SU-DHL-6 (cell line): ENCODE data around the gene PARS2.

Experiments
- H2AFZ ChIP-seq: fragments of 200-600 bp; sonication (generic); 2 replicates; pipeline ENCODE4 v1.6.1; 2014; ENCODE audit warnings: low read depth, mild to moderate bottlenecking, moderate library complexity, mixed read lengths, antibody characterized with exemption, low read length; ENCODE audit not compliant: severe bottlenecking
- H3F3A ChIP-seq: fragments of 200-600 bp; shearing (Covaris generic); 2 replicates; pipeline ENCODE4 v1.6.0; 2016; ENCODE audit warnings: antibody characterized with exemption, mild to moderate bottlenecking; ENCODE audit not compliant: insufficient read depth
- H3K27ac ChIP-seq: fragments of 200-600 bp; sonication (generic); 2 replicates; pipeline ENCODE4 v1.5.1; 2016; ENCODE audit warnings: low read depth, mild to moderate bottlenecking, low read length, moderate library complexity, mixed read lengths
- H3K27me3 ChIP-seq: fragments of 200-600 bp; sonication (generic), shearing (Covaris generic); 2 replicates; pipeline ENCODE4 v1.6.0; 2014; ENCODE audit warnings: mild to moderate bottlenecking, low read length
- H3K36me3 ChIP-seq: fragments of 200-600 bp; sonication (generic); 2 replicates; pipeline ENCODE4 v1.6.1; 2014; ENCODE audit warnings: mild to moderate bottlenecking, low read length, mixed read lengths
- H3K4me2 ChIP-seq: fragments of 300-600, 200-600 bp; shearing (Covaris generic), sonication (generic); 2 replicates; pipeline ENCODE4 v1.6.0; 2014; ENCODE audit warnings: low read length, low read depth, mild to moderate bottlenecking; ENCODE audit not compliant: poor library complexity, severe bottlenecking
- H3K4me3 ChIP-seq: fragments of 200-600 bp; sonication (generic); 2 replicates; pipeline ENCODE4 v1.5.1; 2014; ENCODE audit warnings: antibody characterized with exemption, low read length, mild to moderate bottlenecking, mixed read lengths; ENCODE audit not compliant: insufficient read depth, poor library complexity, severe bottlenecking
- H3K79me2 ChIP-seq: fragments of 200-600 bp; sonication (generic); 2 replicates; pipeline ENCODE4 v1.6.1; 2014; ENCODE audit warnings: mild to moderate bottlenecking, low read length, moderate library complexity; ENCODE audit not compliant: insufficient read depth
- H3K9ac ChIP-seq: fragments of 200-600 bp; sonication (generic); 2 replicates; pipeline ENCODE4 v1.7.0; 2014; ENCODE audit warnings: mild to moderate bottlenecking, low read length
- H3K9me2 ChIP-seq: fragments of 200-600 bp; sonication (generic); replicated peaks from 2 replicates; pipeline ENCODE4 v1.6.1; 2014; ENCODE audit warnings: low read length; ENCODE audit not compliant: insufficient read depth
- H3K9me3 ChIP-seq: fragments of 200-600 bp; sonication (generic); 2 replicates; pipeline ENCODE4 v1.6.1; 2014; ENCODE audit warnings: low read length, mixed read lengths; ENCODE audit not compliant: insufficient read depth
- H4K20me1 ChIP-seq: fragments of 200-600 bp; sonication (generic); 2 replicates; pipeline ENCODE4 v1.6.1; 2014; ENCODE audit warnings: low read depth, mild to moderate bottlenecking, antibody characterized with exemption, low read length, moderate library complexity, mixed read lengths
- EZH2phosphoT487 ChIP-seq: fragments of 200-600 bp; sonication (generic), shearing (Covaris generic); conservative IDR thresholded peaks from 2 replicates; pipeline ENCODE4 v1.6.1; 2018; ENCODE audit warnings: mild to moderate bottlenecking, antibody characterized with exemption, low read length, moderate library complexity, mixed read lengths
- TF ChIP-seq, protein P1 (sequence below): fragments of 200-600 bp; sonication (generic); IDR thresholded peaks from one replicate; pipeline ENCODE4 v1.5.1; 2017; ENCODE audit warnings: antibody characterized with exemption, mild to moderate bottlenecking, low read length, moderate library complexity; ENCODE audit not compliant: insufficient read depth, poor library complexity, severe bottlenecking

The PARS2 gene

GRCh38 chr1:54757833-54758232 lies 6.5 kb downstream of the PARS2 start:
- Histone ChIP-seq H3K36me3 (no peaks in the 10 kb centered on the region), H4K20me1 (no peaks in the 10 kb centered on the region; the same call in 1 of the 2 replicates), H3K4me3 (no peak overlapping the region), H3K27ac (no peak overlapping the region), H3K9me3 (no peaks in the 10 kb centered on the region), H3K4me2 (no peak overlapping the region), H3K9ac (no peak overlapping the region), H3K9me2 (no peaks in the 10 kb centered on the region), H3K27me3 (no peaks in the 10 kb centered on the region), H3F3A (no peaks in the 10 kb centered on the region), H2AFZ (no peak overlapping the region), H3K79me2 (no peaks in the 10 kb centered on the region; the same call in 1 of the 2 replicates)
- TF ChIP-seq, protein P1, sequence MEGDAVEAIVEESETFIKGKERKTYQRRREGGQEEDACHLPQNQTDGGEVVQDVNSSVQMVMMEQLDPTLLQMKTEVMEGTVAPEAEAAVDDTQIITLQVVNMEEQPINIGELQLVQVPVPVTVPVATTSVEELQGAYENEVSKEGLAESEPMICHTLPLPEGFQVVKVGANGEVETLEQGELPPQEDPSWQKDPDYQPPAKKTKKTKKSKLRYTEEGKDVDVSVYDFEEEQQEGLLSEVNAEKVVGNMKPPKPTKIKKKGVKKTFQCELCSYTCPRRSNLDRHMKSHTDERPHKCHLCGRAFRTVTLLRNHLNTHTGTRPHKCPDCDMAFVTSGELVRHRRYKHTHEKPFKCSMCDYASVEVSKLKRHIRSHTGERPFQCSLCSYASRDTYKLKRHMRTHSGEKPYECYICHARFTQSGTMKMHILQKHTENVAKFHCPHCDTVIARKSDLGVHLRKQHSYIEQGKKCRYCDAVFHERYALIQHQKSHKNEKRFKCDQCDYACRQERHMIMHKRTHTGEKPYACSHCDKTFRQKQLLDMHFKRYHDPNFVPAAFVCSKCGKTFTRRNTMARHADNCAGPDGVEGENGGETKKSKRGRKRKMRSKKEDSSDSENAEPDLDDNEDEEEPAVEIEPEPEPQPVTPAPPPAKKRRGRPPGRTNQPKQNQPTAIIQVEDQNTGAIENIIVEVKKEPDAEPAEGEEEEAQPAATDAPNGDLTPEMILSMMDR = no peak
- no peak for TF ChIP-seq EZH2phosphoT487

- no peaks in the 10 kb centered on the region for H3K9me2 ChIP-seq
- H3K79me2 ChIP-seq = no peaks in the 10 kb centered on the region
- TF ChIP-seq, protein P1 = no peak
- TF ChIP-seq EZH2phosphoT487 = no peak
- no peak overlapping the region for H3K4me3 ChIP-seq
- no peaks in the 10 kb centered on the region for H3F3A ChIP-seq
- H3K4me2 ChIP-seq = no peak overlapping the region
- H4K20me1 ChIP-seq = no peaks in the 10 kb centered on the region; the same call in 1 of the 2 replicates
- H3K9me3 ChIP-seq = no peaks in the 10 kb centered on the region
- no peaks in the 10 kb centered on the region for H3K36me3 ChIP-seq
- H2AFZ ChIP-seq = no peak overlapping the region
- H3K27me3 ChIP-seq = no peaks in the 10 kb centered on the region
- H3K9ac ChIP-seq = no peak overlapping the region
- H3K27ac ChIP-seq = no peak overlapping the region
Measured at GRCh38 chr1:54754486-54755285, 9.6 kb downstream of the PARS2 start.

- Histone ChIP-seq H3K79me2 (no peaks in the 10 kb centered on the region), H3K27ac (no peak overlapping the region), H3K9me3 (no peaks in the 10 kb centered on the region), H3K9me2 (no peaks in the 10 kb centered on the region), H3K4me2 (no peak overlapping the region), H3K27me3 (no peaks in the 10 kb centered on the region), H3K36me3 (no peaks in the 10 kb centered on the region), H3F3A (no peaks in the 10 kb centered on the region), H3K9ac (no peak overlapping the region), H2AFZ (no peak overlapping the region), H4K20me1 (no peaks in the 10 kb centered on the region; the same call in 1 of the 2 replicates), H3K4me3 (no peak overlapping the region)
- no peak for TF ChIP-seq EZH2phosphoT487
- TF ChIP-seq, protein P1 = no peak
Measured at GRCh38 chr1:54754045-54754444, 10.3 kb downstream of the PARS2 start.
